Erythroblast (primary cell): Measurements from ENCODE around the gene IRF3.

Experiments
- GATA1 ChIP-seq: IDR thresholded peaks from 2 replicates; pipeline ENCODE4 v1.6.1; 2011; ENCODE audit warnings: low read depth, mild to moderate bottlenecking, control low read depth, low read length, moderate library complexity
- POLR2A ChIP-seq: IDR thresholded peaks from 2 replicates; pipeline ENCODE4 v1.6.1; 2011; ENCODE audit warnings: mild to moderate bottlenecking, low read length

DNA sequence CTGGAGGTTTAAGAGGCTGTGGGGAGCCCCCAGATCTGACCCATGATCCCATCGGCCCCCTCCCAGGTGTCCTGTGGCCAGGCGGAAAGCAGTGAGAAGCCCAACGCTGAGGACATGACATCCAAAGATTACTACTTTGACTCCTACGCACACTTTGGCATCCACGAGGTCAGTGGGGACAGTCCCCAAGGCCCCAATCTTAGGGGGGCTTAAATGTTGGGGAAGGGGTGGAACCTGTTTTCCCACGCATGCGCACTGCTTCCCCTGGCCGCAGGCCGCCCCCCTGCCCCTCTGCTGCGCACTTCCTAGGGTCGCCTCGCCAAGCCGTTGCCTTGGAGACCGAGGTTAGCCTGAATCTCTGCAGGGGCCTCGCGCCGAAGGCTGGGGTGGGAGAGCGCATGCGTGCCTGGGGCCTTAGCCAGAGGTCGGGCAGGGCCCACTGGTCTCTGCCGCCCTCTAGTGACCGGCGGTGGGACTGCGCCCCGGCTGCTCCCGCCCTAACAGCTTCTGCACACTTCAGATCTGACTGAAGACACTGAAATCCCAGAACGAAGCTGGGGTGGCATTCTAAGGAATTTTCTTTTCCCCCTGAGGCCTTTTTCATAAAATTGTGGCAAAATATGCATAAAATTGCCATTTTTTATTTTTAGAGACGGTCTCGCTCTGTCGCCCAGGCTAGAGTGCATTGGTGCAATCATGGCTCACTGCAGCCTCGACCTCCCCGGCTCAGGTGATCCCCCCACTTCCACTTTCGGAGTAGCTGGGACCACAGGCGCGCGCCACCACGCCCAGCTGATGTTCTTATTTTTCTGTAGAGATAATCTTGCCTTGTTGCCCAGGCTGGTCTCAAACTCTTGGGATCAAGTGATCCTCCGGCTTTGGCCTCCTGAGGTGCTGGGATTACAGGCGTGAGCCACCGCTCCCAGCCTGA is 15.0 kb upstream of the IRF3 start:
- TF ChIP-seq POLR2A: no peak
- TF ChIP-seq GATA1: no peak
